ELR (cell line): ENCODE data around the gene SCD5.
A peak's percentile ranks its signal among the peaks of the same experiment; 100 is the strongest.

Source experiments
- DNase-seq: peaks from one replicate; pipeline ENCODE4 v3.0.0-alpha.2; 2015; ENCODE audit warnings: low read depth

The SCD5 gene

DNA sequence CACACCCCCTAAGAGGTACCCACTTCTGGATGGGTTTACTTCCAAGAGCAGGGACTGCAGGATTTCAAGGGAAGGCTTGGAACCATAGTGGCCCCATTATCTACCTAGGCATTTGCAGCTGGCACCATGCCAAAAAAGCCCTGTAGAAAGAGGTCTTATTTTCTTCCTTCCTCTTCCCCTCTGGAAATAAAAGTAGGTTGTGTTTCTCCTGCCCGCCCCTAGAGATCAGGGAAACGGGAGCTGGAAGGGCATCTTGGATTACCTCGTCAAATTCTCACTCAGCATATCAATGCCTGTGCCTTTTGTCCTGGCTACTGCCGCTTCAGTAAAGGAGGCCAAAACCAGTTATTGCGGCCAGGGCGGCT lies 1.6 kb downstream of the SCD5 start:
- DNase-seq: peak; percentile 23

DNA sequence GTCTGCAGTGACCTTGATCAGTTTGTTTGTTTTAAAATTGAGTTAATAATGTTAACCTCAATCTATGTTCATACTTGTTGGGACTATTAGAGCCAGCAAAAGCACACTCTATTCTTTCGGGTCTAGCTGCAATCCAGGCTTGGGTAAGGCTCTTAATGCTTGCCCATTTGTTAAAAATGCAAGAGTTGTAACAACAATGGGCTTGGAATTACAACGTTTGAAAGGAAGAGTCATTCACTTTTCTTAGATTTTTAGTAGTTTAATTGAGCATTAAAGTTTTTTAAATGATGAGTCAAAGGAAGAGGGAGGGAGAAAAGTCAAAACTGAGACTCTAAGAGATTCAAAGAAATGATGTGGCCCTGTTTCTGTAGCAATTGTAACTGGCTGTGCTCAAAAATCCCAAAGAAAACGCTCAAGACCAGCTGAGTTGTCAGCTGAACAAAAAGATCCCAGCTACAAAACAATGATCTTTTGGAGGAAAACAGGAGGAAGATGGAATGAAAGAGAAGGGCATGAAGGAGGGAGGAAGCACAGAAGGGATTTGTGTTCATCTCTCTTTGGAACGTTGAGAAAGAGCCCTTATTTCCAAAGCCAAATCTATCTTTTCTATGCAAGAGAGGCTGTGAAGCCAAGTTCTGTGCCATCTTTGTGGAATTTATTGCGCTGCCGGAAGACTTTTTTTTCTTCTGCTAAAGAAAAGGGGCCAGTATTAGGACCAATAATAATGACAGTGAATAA lies 5.5 kb downstream of the SCD5 start:
- no peak for DNase-seq

DNA sequence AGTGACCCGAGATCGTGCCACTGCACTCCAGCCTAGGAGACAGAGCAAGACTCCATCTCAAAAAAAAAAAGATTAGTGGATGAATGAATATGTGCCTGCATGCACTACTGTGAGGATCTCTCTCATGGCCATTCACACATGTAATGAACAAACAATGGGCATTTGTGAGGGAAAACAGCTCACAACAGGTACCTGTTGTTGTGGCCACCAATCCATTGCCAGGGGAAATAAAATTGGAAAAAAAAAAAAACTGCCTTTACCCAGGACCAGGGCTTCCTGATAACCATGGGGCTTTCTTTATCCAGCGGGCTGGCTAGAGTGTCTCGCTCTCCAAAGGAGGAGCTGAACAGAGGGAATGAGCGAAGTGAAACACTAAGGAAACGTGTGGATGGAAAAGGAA lies 7.4 kb downstream of the SCD5 start:
- DNase-seq: no peak

DNA sequence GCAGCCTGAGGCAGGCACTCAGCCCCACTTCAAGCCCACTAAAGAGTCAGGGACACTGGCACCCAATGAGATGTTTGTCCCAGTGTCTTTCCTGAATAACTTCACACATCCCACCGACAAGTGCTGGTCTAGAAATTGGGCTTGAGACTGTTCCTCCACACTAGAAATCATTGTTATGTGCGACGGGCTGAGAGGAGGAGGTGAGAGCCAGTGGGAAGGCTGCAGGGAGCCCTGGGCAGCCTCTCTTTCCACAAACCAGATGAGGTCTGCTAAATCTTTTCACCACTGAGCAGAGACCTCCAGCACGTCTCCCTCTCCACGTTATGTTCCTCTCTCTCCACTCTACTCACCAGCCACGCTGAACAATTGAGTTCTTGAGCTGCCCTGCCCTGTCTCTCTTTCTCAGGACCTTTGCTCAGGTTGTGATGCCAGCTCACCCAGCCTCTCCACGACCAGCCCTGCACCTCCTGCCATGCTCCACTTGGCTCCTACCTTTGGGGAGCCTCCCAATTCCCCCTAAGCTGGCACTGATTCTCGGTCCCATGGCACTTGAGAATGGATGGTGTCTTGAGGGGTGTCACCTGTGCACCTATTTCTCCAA lies 8.4 kb downstream of the SCD5 start:
- DNase-seq: no peak

DNA sequence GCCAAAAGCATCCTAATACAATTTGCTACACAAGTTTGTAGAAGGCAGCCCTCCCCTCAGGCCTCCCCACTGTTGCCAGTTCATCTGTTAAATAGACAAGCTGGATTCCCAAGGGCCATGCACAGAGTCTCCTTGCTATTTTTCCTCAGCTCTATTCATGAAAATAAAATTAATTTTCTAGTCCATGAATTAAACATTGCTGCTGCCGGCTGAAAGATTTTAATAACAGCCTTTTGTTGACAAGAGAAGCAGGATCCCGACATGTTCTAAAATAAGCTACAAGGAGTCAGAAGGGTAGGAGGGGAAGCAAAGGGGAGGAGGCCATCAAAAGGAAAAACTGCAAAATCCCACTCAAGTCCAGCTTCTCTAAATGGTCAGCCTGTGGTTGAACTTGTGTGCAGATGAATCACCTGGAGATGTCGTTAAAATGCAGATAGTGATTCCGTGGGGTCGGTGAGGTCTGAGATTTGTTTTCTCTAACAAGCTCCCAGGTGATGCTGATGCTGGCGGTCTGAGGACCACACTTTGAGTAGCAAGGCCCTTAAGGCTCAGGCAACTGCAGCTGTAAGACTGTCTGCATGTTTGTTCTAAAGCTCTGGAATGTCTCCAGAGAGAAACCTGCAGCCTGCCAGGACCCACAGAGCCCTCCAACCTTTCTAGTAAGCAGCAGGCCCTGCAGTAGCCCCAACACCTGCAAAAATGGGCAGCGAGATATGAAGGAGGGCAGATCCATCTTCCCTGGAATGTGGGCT lies 9.4 kb downstream of the SCD5 start:
- DNase-seq: no peak

DNA sequence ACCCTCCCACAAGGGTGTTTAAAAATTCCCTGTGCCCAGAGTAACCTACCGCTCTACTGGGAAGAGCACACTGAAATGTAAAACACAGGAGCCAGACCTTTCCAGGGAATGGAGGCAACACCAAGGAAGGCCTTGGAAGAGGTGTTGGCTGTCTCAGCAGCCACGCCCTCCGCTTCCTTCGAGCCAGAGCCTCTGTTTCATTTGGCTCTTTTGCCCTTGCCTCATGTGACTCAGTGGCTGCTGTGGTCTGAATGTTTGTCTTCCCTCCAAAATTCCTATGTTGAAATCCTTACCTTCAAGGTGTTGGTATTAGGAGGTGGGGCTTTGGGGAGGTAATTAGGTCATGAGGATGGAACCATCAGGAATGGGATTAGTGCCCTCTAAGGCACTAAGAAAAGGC lies 11.3 kb downstream of the SCD5 start:
- DNase-seq: peak; percentile 43

DNA sequence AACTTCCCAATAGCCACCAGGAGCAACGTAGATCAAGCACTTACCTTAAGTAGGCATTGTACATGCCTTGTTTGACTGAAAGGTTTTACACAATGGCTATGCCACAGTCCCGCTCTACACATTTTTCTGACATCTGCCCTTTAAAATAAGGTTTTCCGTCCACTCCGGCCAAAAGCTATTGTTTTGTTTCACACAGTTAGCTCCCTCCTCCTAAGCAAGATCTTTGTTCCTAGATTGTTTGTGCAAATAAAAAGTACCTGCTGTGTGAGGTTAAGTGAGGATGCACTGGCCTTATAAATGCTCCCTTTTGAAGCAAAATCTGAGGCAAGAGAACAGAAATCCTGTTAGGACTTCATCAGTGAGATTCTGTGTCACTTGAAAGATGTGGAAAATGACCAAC lies 11.8 kb downstream of the SCD5 start:
- no peak for DNase-seq

DNA sequence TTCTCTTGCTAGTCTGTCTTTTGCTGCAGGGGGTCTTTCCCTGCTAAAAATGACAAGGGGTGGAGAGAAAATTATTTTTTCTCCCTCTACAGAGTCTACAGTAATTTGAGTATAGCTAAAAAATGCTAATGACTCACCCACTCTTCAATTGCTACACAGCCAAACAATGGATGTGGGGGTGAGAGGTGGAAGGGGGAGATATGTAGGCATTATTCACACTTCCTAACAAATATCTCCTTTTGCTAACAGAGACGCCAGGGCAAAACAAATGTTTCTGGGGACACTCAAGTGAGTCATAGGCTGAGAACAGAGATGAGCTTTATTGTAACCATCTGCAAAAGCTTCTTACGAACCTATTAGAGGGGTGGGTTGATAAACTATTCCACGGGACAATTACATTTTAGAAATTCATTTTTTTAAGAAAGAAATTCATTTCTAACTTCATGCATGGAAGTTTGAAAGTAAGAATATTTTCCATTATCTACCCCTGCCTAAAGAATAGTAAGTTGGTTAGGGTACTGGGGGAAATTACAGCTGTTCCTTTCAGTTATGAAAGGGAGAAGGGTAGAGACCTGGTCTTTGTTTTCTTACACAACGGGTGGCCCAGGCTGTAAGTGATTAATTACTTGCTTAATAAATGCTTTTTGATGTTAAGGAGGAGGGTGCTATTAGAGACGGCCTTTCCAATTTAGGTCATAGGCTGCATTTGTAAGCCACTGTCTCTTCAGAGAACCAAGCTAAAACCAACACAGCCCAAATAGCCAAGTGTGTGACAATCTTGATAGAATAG lies 12.8 kb downstream of the SCD5 start:
- DNase-seq: peak; percentile 91

DNA sequence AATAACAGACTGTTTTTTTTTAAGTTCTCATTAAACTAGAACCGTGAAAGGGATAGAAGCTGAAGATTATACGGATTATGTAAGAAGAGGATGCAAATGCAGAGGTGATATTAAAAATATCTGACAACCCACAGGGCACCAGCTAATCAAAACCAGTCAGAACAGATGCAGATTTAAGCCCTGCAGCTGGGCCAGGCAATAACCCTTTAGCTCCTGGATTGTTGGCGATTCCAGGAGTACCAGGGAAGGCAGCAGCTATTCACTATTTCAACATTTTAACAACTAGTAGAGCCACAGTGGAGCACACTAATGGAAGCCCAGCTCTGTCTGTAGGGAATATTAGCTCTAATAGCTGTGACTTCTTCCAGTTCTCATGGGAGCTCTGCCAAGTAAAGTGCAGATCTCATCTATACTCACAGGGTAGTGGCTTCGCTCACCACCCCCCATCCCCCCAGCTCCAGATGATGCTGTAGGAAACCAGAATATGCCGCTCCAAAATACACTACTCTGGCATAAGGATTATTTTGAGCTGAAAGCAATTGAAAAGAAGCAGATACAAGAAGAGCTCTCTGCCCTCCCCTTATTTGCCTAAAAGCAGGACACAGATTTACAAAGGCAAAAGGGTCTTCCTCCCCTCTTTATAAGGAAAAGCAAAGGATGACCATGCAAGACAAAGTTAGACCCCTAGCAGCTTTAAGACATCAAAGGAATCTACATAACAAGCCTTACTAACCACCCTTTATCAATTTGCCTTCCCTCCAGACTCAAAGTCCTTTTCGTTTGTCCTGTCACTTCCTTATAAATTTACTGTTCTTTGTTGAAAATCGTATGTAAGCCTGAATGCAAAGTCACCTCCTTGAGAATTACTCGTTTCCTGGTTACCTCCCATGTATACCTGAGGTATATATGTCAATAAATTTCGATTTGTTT lies 13.7 kb downstream of the SCD5 start:
- DNase-seq: peak; percentile 40

DNA sequence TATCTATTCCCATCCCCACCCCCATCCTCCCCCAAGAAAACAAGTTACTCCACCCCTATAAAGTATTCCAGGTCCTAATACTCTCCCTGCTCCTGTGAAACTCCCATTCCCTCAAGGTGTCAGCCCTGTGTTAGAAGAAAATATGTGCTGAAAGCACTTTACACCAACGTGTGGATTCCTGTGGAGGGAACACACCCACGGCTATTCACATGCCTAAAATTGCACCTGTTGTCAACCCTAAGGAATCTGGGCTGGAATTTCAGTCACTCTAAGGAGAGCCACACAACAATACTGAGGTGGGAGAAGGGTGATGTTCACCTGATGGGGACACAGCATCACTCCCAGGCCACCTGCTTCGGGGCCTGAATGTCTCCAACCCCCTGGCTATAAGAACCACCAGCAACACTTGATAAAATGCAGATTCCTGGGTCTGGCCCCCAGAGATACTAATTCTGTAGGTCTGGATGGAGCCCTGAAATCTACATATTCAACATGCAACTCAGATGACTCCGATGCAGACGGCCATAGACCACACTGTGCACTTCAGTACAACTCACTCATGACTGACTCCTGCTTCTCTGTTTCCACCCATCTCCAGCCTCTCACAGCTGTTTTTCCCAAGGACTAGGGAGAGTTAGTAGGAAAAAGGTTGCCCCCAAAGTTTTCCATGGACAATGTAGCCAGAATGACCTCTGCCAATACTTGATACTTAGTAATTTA lies 15.8 kb downstream of the SCD5 start:
- no peak for DNase-seq

DNA sequence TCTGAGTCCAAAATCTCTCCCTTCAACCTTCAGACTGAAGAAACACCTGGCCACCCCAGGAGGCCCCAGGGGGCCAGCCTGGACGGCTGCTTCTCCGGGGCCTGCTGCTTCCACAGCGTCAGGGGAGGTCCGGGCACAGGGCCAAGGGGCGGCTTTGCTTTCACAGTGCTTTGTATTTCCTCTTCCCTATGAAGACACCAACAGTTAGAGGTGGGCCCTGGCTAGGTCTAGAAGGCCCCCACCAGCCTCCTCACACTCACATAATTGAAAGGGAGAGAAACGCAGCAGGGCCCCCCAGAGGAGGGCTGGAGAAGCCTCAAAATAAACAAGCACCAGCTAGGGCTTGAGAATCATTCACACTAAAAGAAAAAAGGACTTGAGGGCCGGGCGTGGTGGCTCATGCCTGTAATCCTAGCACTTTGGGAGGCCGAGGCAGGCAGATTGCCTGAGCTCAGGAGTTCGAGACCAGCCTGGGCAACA lies 17.8 kb downstream of the SCD5 start:
- peak; percentile 39 for DNase-seq

DNA sequence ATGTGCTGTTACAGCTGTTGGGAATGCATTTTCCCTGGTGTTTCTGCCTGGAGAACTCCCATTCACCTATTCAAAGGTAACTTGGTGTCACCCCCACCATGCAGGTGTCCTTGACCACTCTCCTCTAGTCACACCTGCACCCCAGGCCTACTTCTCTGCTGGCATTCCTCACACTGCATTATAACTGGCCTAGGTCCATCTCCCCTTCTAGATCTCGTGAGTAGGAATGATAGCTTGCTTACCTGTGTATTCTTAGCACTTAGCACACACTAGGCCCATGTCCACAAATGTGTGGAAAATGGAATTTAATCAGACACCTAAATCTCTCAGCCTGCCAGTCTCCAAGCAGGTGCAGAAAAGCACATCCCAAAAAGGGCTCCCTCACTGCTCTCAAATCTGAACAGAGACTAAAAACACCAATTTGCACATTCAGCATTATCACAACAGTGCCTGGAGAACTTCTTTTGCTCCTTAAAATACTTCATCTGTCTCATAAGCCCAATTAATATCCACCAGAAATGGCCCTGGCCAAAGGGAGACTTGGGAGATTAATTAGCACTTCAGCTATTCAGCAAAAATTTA lies 18.3 kb downstream of the SCD5 start:
- DNase-seq: no peak

DNA sequence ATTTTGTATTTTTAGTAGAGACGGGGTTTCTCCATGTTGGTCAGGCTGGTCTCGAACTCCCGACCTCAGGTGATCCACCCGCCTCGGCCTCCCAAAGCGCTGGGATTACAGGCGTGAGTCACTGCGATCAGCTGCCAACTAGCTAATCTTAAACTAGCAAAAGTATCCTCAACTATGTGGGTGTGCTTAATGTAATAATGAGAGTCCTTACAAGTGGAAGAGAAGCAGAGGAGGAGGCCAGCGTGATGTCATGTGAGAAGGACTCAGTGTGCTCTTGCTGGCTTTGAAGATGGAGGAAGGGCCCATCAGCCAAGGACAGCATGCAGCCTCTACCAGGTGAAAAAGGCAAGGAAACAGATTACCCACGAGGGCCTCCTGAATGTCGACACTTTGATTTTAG lies 19.6 kb downstream of the SCD5 start:
- DNase-seq: no peak

DNA sequence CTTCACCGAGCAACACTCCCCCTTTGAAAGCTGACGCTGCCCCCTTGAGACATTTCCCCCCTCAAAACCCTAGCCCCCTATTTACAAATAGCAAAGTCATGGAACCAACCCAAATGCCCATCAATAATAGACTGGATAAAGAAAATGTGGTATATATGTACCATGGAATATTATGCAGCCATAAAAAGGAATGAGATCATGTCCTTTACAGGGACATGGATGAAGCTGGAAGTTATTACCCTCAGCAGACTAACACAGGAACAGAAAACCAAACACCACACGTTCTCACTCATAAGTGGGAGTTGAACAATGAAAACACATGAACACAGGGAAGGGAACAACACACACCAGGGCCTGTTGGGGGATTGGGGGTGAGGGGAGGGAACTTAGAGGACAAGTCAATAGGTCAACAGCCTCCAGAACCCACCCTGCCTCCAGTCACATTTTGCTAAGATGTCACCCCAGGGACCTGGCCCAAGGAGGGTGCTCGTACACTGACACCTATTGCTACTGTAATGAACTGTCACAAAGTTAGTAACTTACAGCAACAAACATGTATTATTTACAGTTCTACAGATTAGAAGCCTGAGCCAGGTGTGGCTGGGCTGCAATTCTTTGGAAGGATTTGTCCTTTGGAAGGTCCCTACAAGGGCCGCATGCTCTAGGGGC lies 20.6 kb downstream of the SCD5 start:
- no peak for DNase-seq

DNA sequence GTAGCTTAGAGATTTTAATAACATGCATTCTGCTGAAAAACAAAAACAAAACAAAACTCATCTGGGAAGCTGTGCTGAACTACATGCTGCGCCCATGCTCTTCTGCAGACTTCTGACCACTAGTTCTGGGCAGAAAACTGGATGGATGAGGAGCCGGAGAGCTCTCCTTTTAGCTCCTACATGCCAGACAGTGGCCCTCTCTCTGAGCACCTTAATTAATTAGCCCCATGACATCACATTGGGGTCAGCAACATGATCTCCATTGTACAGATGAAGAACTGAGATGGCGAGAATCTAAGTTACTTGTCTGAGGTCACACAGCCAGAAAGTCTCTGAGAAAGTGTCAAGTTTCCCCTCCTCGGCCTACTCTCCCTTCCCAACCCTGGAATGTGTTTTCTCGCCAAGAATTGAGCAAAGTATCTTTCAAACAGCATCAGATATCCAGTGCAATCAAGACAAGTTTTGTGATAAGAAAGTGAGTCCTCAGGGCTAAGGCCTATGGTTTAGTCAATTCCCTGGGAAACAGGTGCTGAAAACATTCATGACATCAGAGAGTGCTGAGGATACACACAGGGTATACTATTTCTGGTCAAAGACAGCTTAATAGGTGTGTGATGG lies 21.6 kb downstream of the SCD5 start:
- no peak for DNase-seq

DNA sequence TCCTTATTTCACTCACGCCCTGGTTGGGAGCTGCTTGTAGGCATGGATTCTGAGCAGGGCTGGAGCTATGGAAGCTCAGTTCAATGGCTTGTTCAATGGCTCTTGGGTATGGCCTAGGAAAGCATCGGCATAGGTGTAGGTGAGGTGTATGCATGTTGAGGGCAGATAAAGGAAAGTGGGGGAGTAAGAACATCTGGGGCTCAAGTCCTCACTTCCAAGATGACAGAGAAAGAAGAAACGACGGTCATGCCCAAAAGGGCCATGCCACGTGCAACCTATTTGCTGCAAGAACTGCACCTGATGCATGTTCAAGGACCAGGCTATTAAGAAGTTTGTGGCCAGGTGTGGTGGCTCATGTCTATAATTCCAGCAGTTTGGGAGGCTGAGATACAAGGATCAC lies 23.4 kb downstream of the SCD5 start:
- DNase-seq: no peak

DNA sequence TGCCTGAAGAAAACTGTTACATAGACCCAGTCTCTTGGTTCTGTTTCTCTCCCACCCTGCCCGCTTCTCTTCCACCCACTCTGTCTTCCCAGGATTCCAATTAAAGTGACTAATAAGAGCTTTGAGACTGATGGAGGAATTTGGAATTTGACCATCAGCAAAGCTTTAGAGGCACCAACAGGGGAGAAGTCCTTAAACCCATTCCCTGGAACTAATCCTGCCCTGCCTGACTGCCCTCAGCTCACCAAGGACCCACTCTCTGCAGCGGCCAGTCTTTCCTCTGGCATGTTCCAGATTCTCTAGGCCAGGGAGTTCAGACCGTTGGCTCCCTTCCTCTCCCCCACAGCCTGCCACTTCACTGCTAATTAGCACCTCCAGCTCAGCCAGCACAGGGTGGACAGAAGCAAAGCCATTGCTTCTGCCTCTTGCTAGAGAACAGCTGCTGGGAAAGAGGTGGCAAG lies 23.9 kb downstream of the SCD5 start:
- DNase-seq: no peak

DNA sequence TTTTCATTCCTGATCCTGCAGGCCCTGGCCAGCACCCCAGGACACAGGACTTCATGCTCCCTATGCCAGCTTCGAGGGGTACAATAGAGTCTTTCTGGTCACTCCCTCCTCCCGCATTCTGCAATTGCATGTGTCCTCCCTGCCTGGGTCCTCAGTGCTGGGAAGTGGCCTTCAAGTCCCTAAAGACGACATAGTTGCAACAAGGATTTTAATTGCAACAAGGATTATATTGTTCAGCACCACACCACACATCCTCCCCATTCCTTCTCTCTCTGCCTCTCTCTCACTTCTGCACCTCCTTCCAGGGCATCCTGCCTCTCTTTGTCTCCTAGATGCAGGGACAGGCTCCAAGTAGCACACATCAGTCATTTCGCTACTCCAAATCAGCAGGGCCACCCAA lies 25.5 kb downstream of the SCD5 start:
- no peak for DNase-seq

DNA sequence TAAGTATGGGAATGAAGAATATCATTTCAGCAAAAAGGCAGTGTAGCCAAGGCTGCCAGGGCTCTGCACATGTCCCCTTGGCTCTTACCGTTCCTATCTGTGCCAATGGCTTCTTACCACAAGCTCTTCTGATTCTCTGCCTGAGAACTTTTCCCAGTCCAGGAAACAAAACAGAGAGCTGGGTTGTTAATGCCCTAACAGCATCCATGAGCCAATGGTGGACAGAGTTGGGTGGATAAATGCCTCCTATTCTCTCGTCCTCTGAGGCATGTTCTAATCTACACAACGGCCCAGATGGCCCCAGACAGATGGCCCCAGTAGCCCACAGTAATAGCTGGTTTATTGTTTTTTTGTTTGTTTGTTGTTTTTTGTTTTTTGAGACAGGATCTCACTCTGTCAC lies 28.0 kb downstream of the SCD5 start:
- DNase-seq: no peak
